ENCODE results near the gene PKD1L1. TPM values are rescaled to one million over a fixed set of nuclear protein-coding genes. Genes with fewer than 3 reads are reported as not detected.

Gene PKD1L1
- polyA plus RNA-seq, 1 donor from 2014 or later: 2.0 TPM

DNA sequence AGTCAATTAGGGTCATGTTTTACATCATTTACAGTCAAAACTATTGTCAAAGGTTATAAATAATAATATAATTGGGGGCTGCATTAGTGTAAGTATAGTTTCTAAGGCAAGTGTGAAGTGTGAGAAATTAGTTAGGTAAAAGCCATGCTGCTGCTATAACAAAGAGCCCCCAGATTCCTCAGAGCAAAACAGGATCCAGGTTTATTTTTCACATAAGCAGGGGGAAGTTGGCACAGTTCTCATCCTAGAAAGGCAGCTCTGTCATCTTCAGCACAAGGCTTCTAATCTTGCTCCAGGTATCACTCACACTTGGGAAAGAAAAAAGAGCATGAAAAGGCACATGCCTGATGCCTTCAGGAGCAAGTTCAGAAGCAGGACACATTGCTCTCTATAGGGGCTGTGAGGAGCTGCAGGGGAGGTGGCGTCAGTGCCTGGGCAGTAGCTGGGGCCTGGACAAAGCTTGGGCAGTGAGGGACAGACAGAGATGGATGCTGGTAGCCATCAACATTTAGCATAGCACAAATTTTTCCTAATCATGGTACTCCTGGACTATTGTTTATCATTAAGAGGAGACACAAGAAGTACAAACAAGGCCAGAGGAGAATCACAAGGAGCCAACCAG, 170.6 kb downstream of the PKD1L1 start:
- Histone ChIP-seq H3K36me3 (ENCODE audit: insufficient read depth, low read length) (no peaks in the 10 kb centered on the region), H3K27me3 (ENCODE audit: insufficient read depth, low read depth, low read length) (no peaks in the 10 kb centered on the region), H3K9ac (ENCODE audit: low read length) (no peak overlapping the region), H3F3A (ENCODE audit: insufficient read depth, low read length, poor library complexity, severe bottlenecking) (no peaks in the 10 kb centered on the region), H3K4me2 (ENCODE audit: low read length) (no peak overlapping the region), H3K27ac (ENCODE audit: low read length) (no peak overlapping the region), H3K4me3 (ENCODE audit: low read length) (no peak overlapping the region), H3K9me3 (ENCODE audit: low read length) (no peaks in the 10 kb centered on the region), H3K9me2 (ENCODE audit: insufficient read depth, low read length) (no peaks in the 10 kb centered on the region), H2AFZ (ENCODE audit: low read depth, low read length) (no peak overlapping the region), H3K79me2 (replicated peaks; ENCODE audit: insufficient read depth, low read length) (no peaks in the 10 kb centered on the region), H4K20me1 (ENCODE audit: insufficient read depth) (no peaks in the 10 kb centered on the region)
- no peak for TF ChIP-seq EP300 (conservative IDR thresholded peaks at IDR 0.05; ENCODE audit: poor library complexity, severe bottlenecking)
- no peak for TF ChIP-seq RAD21 (conservative IDR thresholded peaks at IDR 0.05)
- TF ChIP-seq MXI1 (conservative IDR thresholded peaks at IDR 0.05; ENCODE audit: poor library complexity, severe bottlenecking): no peak
- TF ChIP-seq TAF1 (IDR thresholded peaks at IDR 0.05; ENCODE audit: low read depth): no peak
- TF ChIP-seq, protein P1, sequence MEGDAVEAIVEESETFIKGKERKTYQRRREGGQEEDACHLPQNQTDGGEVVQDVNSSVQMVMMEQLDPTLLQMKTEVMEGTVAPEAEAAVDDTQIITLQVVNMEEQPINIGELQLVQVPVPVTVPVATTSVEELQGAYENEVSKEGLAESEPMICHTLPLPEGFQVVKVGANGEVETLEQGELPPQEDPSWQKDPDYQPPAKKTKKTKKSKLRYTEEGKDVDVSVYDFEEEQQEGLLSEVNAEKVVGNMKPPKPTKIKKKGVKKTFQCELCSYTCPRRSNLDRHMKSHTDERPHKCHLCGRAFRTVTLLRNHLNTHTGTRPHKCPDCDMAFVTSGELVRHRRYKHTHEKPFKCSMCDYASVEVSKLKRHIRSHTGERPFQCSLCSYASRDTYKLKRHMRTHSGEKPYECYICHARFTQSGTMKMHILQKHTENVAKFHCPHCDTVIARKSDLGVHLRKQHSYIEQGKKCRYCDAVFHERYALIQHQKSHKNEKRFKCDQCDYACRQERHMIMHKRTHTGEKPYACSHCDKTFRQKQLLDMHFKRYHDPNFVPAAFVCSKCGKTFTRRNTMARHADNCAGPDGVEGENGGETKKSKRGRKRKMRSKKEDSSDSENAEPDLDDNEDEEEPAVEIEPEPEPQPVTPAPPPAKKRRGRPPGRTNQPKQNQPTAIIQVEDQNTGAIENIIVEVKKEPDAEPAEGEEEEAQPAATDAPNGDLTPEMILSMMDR (IDR thresholded peaks at IDR 0.05; ENCODE audit: poor library complexity, severe bottlenecking): no peak
- TF ChIP-seq EZH2 (IDR thresholded peaks at IDR 0.05; ENCODE audit: borderline replicate concordance, insufficient read depth, low read length, poor library complexity, severe bottlenecking): no peak
- TF ChIP-seq, protein P2, sequence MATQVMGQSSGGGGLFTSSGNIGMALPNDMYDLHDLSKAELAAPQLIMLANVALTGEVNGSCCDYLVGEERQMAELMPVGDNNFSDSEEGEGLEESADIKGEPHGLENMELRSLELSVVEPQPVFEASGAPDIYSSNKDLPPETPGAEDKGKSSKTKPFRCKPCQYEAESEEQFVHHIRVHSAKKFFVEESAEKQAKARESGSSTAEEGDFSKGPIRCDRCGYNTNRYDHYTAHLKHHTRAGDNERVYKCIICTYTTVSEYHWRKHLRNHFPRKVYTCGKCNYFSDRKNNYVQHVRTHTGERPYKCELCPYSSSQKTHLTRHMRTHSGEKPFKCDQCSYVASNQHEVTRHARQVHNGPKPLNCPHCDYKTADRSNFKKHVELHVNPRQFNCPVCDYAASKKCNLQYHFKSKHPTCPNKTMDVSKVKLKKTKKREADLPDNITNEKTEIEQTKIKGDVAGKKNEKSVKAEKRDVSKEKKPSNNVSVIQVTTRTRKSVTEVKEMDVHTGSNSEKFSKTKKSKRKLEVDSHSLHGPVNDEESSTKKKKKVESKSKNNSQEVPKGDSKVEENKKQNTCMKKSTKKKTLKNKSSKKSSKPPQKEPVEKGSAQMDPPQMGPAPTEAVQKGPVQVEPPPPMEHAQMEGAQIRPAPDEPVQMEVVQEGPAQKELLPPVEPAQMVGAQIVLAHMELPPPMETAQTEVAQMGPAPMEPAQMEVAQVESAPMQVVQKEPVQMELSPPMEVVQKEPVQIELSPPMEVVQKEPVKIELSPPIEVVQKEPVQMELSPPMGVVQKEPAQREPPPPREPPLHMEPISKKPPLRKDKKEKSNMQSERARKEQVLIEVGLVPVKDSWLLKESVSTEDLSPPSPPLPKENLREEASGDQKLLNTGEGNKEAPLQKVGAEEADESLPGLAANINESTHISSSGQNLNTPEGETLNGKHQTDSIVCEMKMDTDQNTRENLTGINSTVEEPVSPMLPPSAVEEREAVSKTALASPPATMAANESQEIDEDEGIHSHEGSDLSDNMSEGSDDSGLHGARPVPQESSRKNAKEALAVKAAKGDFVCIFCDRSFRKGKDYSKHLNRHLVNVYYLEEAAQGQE (IDR thresholded peaks at IDR 0.05; ENCODE audit: borderline replicate concordance): no peak
- no peak for TF ChIP-seq POLR2AphosphoS5 (IDR thresholded peaks at IDR 0.05)
- TF ChIP-seq SMC3 (conservative IDR thresholded peaks at IDR 0.05; ENCODE audit: poor library complexity): no peak

DNA sequence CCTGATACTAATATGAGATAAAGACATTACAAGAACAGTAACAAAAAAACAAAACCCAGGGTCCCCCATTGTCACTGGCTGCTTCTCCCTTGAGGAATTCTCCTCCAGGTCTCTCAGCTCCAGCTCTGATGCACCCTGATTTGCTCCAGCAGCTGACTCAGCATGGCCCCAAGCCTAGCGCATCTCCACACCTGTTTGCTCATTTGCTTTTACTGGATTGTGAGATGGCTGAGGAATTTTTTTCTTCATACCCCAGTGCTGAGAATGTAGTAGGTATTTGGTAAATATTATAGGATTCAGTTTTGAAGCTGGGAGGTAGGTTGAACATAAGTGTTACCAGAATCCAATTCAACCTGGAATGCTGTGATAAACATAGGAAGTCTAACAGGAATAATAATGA, 171.9 kb downstream of the PKD1L1 start:
- H3K4me3 ChIP-seq (ENCODE audit: low read length): no peak overlapping the region
- TF ChIP-seq EP300 (conservative IDR thresholded peaks at IDR 0.05; ENCODE audit: poor library complexity, severe bottlenecking): no peak
- TF ChIP-seq SMC3 (conservative IDR thresholded peaks at IDR 0.05; ENCODE audit: poor library complexity): no peak
- TF ChIP-seq RAD21 (conservative IDR thresholded peaks at IDR 0.05): no peak
- H3K9ac ChIP-seq (ENCODE audit: low read length): no peak overlapping the region
- no peaks in the 10 kb centered on the region for H3K36me3 ChIP-seq (ENCODE audit: insufficient read depth, low read length)
- H2AFZ ChIP-seq (ENCODE audit: low read depth, low read length): no peak overlapping the region
- H3F3A ChIP-seq (ENCODE audit: insufficient read depth, low read length, poor library complexity, severe bottlenecking): no peaks in the 10 kb centered on the region
- no peaks in the 10 kb centered on the region for H3K79me2 ChIP-seq (replicated peaks; ENCODE audit: insufficient read depth, low read length)
- H3K27ac ChIP-seq (ENCODE audit: low read length): no peak overlapping the region
- no peak overlapping the region for H3K4me2 ChIP-seq (ENCODE audit: low read length)
- H4K20me1 ChIP-seq (ENCODE audit: insufficient read depth): no peaks in the 10 kb centered on the region
- H3K9me2 ChIP-seq (ENCODE audit: insufficient read depth, low read length): no peaks in the 10 kb centered on the region
- no peaks in the 10 kb centered on the region for H3K27me3 ChIP-seq (ENCODE audit: insufficient read depth, low read depth, low read length)
- no peaks in the 10 kb centered on the region for H3K9me3 ChIP-seq (ENCODE audit: low read length)

Measured in neural cell (in vitro differentiated cells).